ENCODE measurements around the gene MYH14.
A peak's percentile ranks its signal among the peaks of the same experiment; 100 is the strongest.
"Not testable (repeated sequence)": the region's sequence is repeated elsewhere in the genome, so short reads cannot be mapped to it uniquely, and the experiment has no call there.

Gene MYH14

DNA sequence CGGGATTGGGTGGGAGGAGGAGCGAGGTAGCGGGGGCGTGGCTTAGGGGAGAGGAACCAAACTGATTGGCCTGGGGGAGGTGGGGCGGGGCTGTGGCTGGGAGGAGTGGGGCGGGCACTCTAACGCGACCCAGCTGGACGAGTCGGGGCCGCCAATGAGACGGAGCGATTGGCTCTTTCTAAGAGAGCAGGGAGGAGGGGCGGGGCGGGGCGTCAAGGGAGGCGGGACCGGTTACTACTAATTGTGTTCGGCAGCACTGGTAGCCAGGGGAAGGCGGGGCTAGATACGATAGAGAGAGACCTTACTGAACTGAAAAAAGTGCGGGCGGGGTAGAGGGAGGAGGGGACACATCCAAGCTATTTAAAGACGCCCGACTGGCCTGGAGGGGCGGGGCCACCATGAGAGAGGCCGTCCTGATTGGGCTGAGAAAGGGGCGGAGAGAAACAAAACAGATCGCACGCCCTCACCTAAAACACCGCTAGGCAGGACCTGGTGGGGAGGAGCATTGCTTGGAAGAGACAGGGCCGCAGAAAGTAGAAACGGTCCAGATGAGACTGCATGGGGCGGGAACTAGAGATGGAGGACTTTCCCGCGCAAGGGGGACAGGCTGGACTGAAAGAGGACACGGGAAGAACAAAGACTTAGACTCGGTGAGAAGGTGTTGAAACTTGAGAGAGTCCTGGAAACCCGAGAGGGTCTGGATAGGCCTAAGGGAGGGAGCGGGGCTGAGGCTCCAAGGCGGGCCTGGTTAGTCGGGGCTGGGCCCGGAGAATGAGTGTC lies 125.9 kb downstream of the MYH14 start, which contains the start of gene KCNC3:
Gene KCNC3, minus strand, starts transcription at position 232 of the 780 bp plus-strand sequence. CDS start 295 bp downstream, outside the sequence.
- peak within 1 kb of the TSS; percentile 97 for H3K27ac ChIP-seq (ENCODE audit: low read length)
- no peak for TF ChIP-seq CTCF (IDR thresholded peaks at IDR 0.05; ENCODE audit: low read depth, low read length)
- TF ChIP-seq EZH2phosphoT487 (IDR thresholded peaks at IDR 0.05; ENCODE audit: low read depth) = no peak
- no peak within 1 kb of the TSS for H2AFZ ChIP-seq (ENCODE audit: low read depth, low read length)
- peak within 1 kb of the TSS; percentile 69 for H3K4me3 ChIP-seq (ENCODE audit: low read length)
- H3K9me3 ChIP-seq (ENCODE audit: insufficient read depth, low read length) = 0 out of 2 replicates have a peak, but pooled peaks cover 6% of the 10 kb centered on the region
- H3K36me3 ChIP-seq (replicated peaks; ENCODE audit: low read depth, low read length) = peaks cover 24% of the 10 kb centered on the region
- peak within 1 kb of the TSS; percentile 39; the same call in 1 of the 2 replicates for H3K9ac ChIP-seq (ENCODE audit: low read length)
- peaks cover 10% of the 10 kb centered on the region; the same call in 1 of the 2 replicates for H3K79me2 ChIP-seq (ENCODE audit: low read length)
- H3K4me1 ChIP-seq (ENCODE audit: low read length) = peaks cover 56% of the 10 kb centered on the region
- peak within 1 kb of the TSS; percentile 99 for H3K4me2 ChIP-seq (ENCODE audit: low read length)
- no peaks in the 10 kb centered on the region for H3K27me3 ChIP-seq (ENCODE audit: low read depth, low read length)
- H4K20me1 ChIP-seq (ENCODE audit: insufficient read depth, low read length) = peaks cover 10% of the 10 kb centered on the region; the same call in 1 of the 2 replicates

DNA sequence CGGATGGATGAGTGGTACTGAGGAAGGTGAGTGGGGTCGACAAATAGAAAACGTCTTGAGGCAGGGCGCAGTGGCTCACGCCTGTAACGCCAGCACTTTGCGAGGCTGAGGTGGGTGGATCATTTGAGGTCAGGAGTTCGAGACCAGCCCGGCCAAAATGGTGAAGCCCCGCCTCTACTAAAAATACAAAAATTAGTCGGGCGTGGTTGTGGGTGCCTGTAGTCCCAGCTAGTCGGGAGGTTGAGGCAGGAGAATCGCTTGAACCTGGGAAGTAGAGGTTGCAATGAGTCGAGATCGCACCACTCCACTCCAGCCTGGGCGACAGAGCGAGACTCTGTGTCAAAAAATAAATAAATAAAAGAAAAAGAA lies 126.5 kb downstream of the MYH14 start:
- peaks cover 15% of the 10 kb centered on the region for H4K20me1 ChIP-seq (ENCODE audit: insufficient read depth, low read length)
- peak overlapping the region; percentile 97 for H3K27ac ChIP-seq (ENCODE audit: low read length)
- not testable (repeated sequence) for H3K27me3 ChIP-seq (ENCODE audit: low read depth, low read length); H3K9me3 ChIP-seq (ENCODE audit: insufficient read depth, low read length); H2AFZ ChIP-seq (ENCODE audit: low read depth, low read length)
- peak overlapping the region; percentile 69 for H3K4me3 ChIP-seq (ENCODE audit: low read length)
- H3K4me1 ChIP-seq (ENCODE audit: low read length) = peaks cover 60% of the 10 kb centered on the region
- H3K9ac ChIP-seq (ENCODE audit: low read length) = peak overlapping the region; percentile 38; the same call in 1 of the 2 replicates
- H3K36me3 ChIP-seq (replicated peaks; ENCODE audit: low read depth, low read length) = peaks cover 30% of the 10 kb centered on the region
- peaks cover 14% of the 10 kb centered on the region; the same call in 1 of the 2 replicates for H3K79me2 ChIP-seq (ENCODE audit: low read length)
- peak overlapping the region; percentile 99 for H3K4me2 ChIP-seq (ENCODE audit: low read length)

GRCh38 chr19:50330365-50331078 lies 127.1 kb downstream of the MYH14 start:
- Histone ChIP-seq H3K36me3 (replicated peaks; ENCODE audit: low read depth, low read length) (peaks cover 36% of the 10 kb centered on the region), H3K9me3 (ENCODE audit: insufficient read depth, low read length) (0 out of 2 replicates have a peak, but pooled peaks cover 6% of the 10 kb centered on the region), H3K4me3 (ENCODE audit: low read length) (peak overlapping the region; percentile 77), H3K79me2 (ENCODE audit: low read length) (peaks cover 20% of the 10 kb centered on the region; the same call in 1 of the 2 replicates), H2AFZ (ENCODE audit: low read depth, low read length) (no peak overlapping the region), H3K4me2 (ENCODE audit: low read length) (peak overlapping the region; percentile 99), H3K27ac (ENCODE audit: low read length) (peak overlapping the region; percentile 97), H3K9ac (ENCODE audit: low read length) (peak overlapping the region; percentile 95), H3K27me3 (ENCODE audit: low read depth, low read length) (no peaks in the 10 kb centered on the region), H3K4me1 (ENCODE audit: low read length) (peaks cover 60% of the 10 kb centered on the region), H4K20me1 (ENCODE audit: insufficient read depth, low read length) (peaks cover 21% of the 10 kb centered on the region)
- no peak for TF ChIP-seq EZH2phosphoT487 (IDR thresholded peaks at IDR 0.05; ENCODE audit: low read depth)

- Histone ChIP-seq H3K79me2 (ENCODE audit: low read length) (peaks cover 26% of the 10 kb centered on the region; the same call in 1 of the 2 replicates), H3K27ac (ENCODE audit: low read length) (peak overlapping the region; percentile 97), H3K4me3 (ENCODE audit: low read length) (peak overlapping the region; percentile 77), H3K4me1 (ENCODE audit: low read length) (peaks cover 62% of the 10 kb centered on the region), H3K4me2 (ENCODE audit: low read length) (peak overlapping the region; percentile 99), H4K20me1 (ENCODE audit: insufficient read depth, low read length) (peaks cover 28% of the 10 kb centered on the region), H2AFZ (ENCODE audit: low read depth, low read length) (no peak overlapping the region), H3K9ac (ENCODE audit: low read length) (peak overlapping the region; percentile 95), H3K27me3 (ENCODE audit: low read depth, low read length) (no peaks in the 10 kb centered on the region), H3K36me3 (replicated peaks; ENCODE audit: low read depth, low read length) (peaks cover 44% of the 10 kb centered on the region), H3K9me3 (ENCODE audit: insufficient read depth, low read length) (0 out of 2 replicates have a peak, but pooled peaks cover 6% of the 10 kb centered on the region)
- TF ChIP-seq EZH2phosphoT487 (IDR thresholded peaks at IDR 0.05; ENCODE audit: low read depth) = no peak
- no peak for TF ChIP-seq CTCF (IDR thresholded peaks at IDR 0.05; ENCODE audit: low read depth, low read length)
These were observed 128.0 kb downstream of the MYH14 start for GRCh38 chr19:50331221-50331993.
